HEK293 (cell line): ENCODE results near the gene BMP2K.

Experiments used
- CTCF ChIA-PET: fragments of 350-600 bp; formaldehyde crosslinking; extraction: SDS; loops from one replicate; lab custom pipeline; 2021; ENCODE audit warnings: antibody characterized with exemption; lab: Yijun Ruan, JAX
- POLR2A ChIA-PET: fragments of 300-600 bp; formaldehyde crosslinking; extraction: SDS; loops from one replicate; lab custom pipeline; 2020; ENCODE audit warnings: antibody characterized with exemption, inconsistent platforms; lab: Yijun Ruan, JAX
- H3K27ac ChIP-seq: fragments of 200-500 bp; sonication (Bioruptor generic); 2 replicates; pipeline ENCODE4 v1.5.1; 2014; ENCODE audit warnings: low read depth, low read length, control low read depth, inconsistent platforms; ENCODE audit errors: extremely low read depth
- H3K36me3 ChIP-seq, 2 experiments: fragments of 200-500 bp in 1 of 2; sonication (Bioruptor generic) in 1 of 2; 1 replicate in 1 of 2; 2 replicates in 1 of 2; pipeline ENCODE4 v1.5.1; 2014 to 2017; ENCODE audit warnings: inconsistent platforms in 2 of 2, low read length in 2 of 2; ENCODE audit not compliant: control insufficient read depth in 2 of 2, insufficient read depth in 1 of 2
- H3K4me1 ChIP-seq: fragments of 200-500 bp; sonication (Bioruptor generic); 2 replicates; pipeline ENCODE4 v1.5.1; 2014; ENCODE audit warnings: mild to moderate bottlenecking, low read length, inconsistent platforms; ENCODE audit not compliant: control insufficient read depth, insufficient read depth
- H3K4me3 ChIP-seq: 2 replicates; pipeline ENCODE4 v1.5.1; 2011; ENCODE audit warnings: low read depth, mild to moderate bottlenecking, control low read depth, low read length, moderate library complexity
- H3K9me3 ChIP-seq: fragments of 200-500 bp; sonication (Bioruptor generic); 2 replicates; pipeline ENCODE4 v1.5.1; 2014; ENCODE audit warnings: low read depth, low read length, inconsistent platforms; ENCODE audit not compliant: control insufficient read depth, insufficient read depth
- EGR2 ChIP-seq: fragments of 450-650 bp; formaldehyde crosslinking; IDR thresholded peaks from 2 replicates; pipeline ENCODE4 v1.5.1; 2016; ENCODE audit warnings: low read depth, missing biosample characterization, missing genetic modification characterization
- HOXC10 ChIP-seq: sonication (generic); formaldehyde crosslinking; IDR thresholded peaks from 2 replicates; pipeline ENCODE4 v1.8.1; 2023; ENCODE audit warnings: mild to moderate bottlenecking, missing genetic modification reagents
- KLF9 ChIP-seq: fragments of 450-650 bp; formaldehyde crosslinking; IDR thresholded peaks from 2 replicates; pipeline ENCODE4 v1.5.1; 2016; ENCODE audit warnings: missing biosample characterization, missing genetic modification characterization, low read depth
- MYNN ChIP-seq: fragments of 450-650 bp; formaldehyde crosslinking; IDR thresholded peaks from 2 replicates; pipeline ENCODE4 v1.5.1; 2016; ENCODE audit warnings: missing biosample characterization, missing genetic modification characterization, borderline replicate concordance
- YY1 ChIP-seq: fragments of 450-650 bp; formaldehyde crosslinking; IDR thresholded peaks from 2 replicates; pipeline ENCODE4 v1.5.1; 2018; ENCODE audit warnings: missing biosample characterization, missing genetic modification characterization
- ZBTB17 ChIP-seq: fragments of 450-650 bp; formaldehyde crosslinking; IDR thresholded peaks from 2 replicates; pipeline ENCODE4 v1.5.1; 2016; ENCODE audit warnings: missing biosample characterization, missing genetic modification characterization
- ZBTB8A ChIP-seq: fragments of 450-650 bp; formaldehyde crosslinking; IDR thresholded peaks from 2 replicates; pipeline ENCODE4 v1.5.1; 2016; ENCODE audit warnings: missing biosample characterization, missing genetic modification characterization
- ZNF112 ChIP-seq: fragments of 450-650 bp; formaldehyde crosslinking; IDR thresholded peaks from 2 replicates; pipeline ENCODE4 v1.5.0; 2017; ENCODE audit warnings: missing biosample characterization, missing genetic modification characterization
- ZNF114 ChIP-seq: fragments of 450-650 bp; formaldehyde crosslinking; IDR thresholded peaks from 2 replicates; pipeline ENCODE4 v1.5.0; 2017; ENCODE audit warnings: missing biosample characterization, missing genetic modification characterization
- ZNF146 ChIP-seq: fragments of 450-650 bp; formaldehyde crosslinking; IDR thresholded peaks from 2 replicates; pipeline ENCODE4 v1.5.1; 2016; ENCODE audit warnings: missing biosample characterization, missing genetic modification characterization
- ZNF157 ChIP-seq: fragments of 450-650 bp; formaldehyde crosslinking; IDR thresholded peaks from 2 replicates; pipeline ENCODE4 v1.5.1; 2016; ENCODE audit warnings: missing biosample characterization, missing genetic modification characterization
- ZNF184 ChIP-seq: fragments of 450-650 bp; IDR thresholded peaks from 2 replicates; pipeline ENCODE4 v1.5.1; 2018; ENCODE audit warnings: missing biosample characterization, mild to moderate bottlenecking, missing genetic modification characterization
- ZNF19 ChIP-seq: fragments of 450-650 bp; formaldehyde crosslinking; IDR thresholded peaks from 2 replicates; pipeline ENCODE4; 2016; ENCODE audit warnings: missing biosample characterization, missing genetic modification characterization, low read depth
- ZNF202 ChIP-seq: fragments of 450-650 bp; formaldehyde crosslinking; IDR thresholded peaks from 2 replicates; pipeline ENCODE4 v1.5.1; 2016; ENCODE audit warnings: missing biosample characterization, missing genetic modification characterization, borderline replicate concordance
- ZNF214 ChIP-seq: fragments of 450-650 bp; formaldehyde crosslinking; IDR thresholded peaks from 2 replicates; pipeline ENCODE4 v1.5.1; 2017; ENCODE audit warnings: missing biosample characterization, mild to moderate bottlenecking, missing genetic modification characterization, borderline replicate concordance
- ZNF239 ChIP-seq: fragments of 450-650 bp; formaldehyde crosslinking; IDR thresholded peaks from 2 replicates; pipeline ENCODE4 v1.5.1; 2016; ENCODE audit warnings: missing biosample characterization, missing genetic modification characterization
- ZNF24 ChIP-seq: fragments of 450-650 bp; formaldehyde crosslinking; IDR thresholded peaks from 2 replicates; pipeline ENCODE4 v1.5.1; 2016; ENCODE audit warnings: missing biosample characterization, missing genetic modification characterization
- ZNF248 ChIP-seq: fragments of 450-650 bp; formaldehyde crosslinking; IDR thresholded peaks from 2 replicates; pipeline ENCODE4 v1.5.1; 2017; ENCODE audit warnings: missing biosample characterization, missing genetic modification characterization
- ZNF324 ChIP-seq: fragments of 450-650 bp; formaldehyde crosslinking; IDR thresholded peaks from 2 replicates; pipeline ENCODE4 v1.5.1; 2016; ENCODE audit warnings: missing biosample characterization, missing genetic modification characterization
- ZNF362 ChIP-seq: fragments of 450-650 bp; formaldehyde crosslinking; IDR thresholded peaks from 2 replicates; pipeline ENCODE4 v1.5.1; 2016; ENCODE audit warnings: missing biosample characterization, missing genetic modification characterization
- ZNF366 ChIP-seq: fragments of 450-650 bp; formaldehyde crosslinking; conservative IDR thresholded peaks from 2 replicates; pipeline ENCODE4 v1.5.1; 2016; ENCODE audit warnings: missing biosample characterization, missing genetic modification characterization
- ZNF433 ChIP-seq: fragments of 450-650 bp; formaldehyde crosslinking; IDR thresholded peaks from 2 replicates; pipeline ENCODE4 v1.5.1; 2016; ENCODE audit warnings: missing biosample characterization, missing genetic modification characterization, low read depth
- ZNF530 ChIP-seq: fragments of 450-650 bp; formaldehyde crosslinking; IDR thresholded peaks from 2 replicates; pipeline ENCODE4 v1.5.1; 2016; ENCODE audit warnings: low read depth, missing biosample characterization, missing genetic modification characterization
- ZNF548 ChIP-seq: fragments of 450-650 bp; formaldehyde crosslinking; IDR thresholded peaks from 2 replicates; pipeline ENCODE4 v1.5.1; 2016; ENCODE audit warnings: missing biosample characterization, missing genetic modification characterization
- ZNF561 ChIP-seq: fragments of 450-650 bp; IDR thresholded peaks from 2 replicates; pipeline ENCODE4 v1.5.1; 2018; ENCODE audit warnings: missing biosample characterization, missing genetic modification characterization, borderline replicate concordance
- ZNF571 ChIP-seq: fragments of 450-650 bp; formaldehyde crosslinking; IDR thresholded peaks from 2 replicates; pipeline ENCODE4 v1.5.0; 2017; ENCODE audit warnings: missing biosample characterization, missing genetic modification characterization
- ZNF626 ChIP-seq: fragments of 450-650 bp; sonication (Bioruptor Pico); formaldehyde crosslinking; IDR thresholded peaks from 2 replicates; pipeline ENCODE4 v1.5.1; 2018; ENCODE audit warnings: missing biosample characterization, missing genetic modification characterization, inconsistent platforms
- ZNF629 ChIP-seq: fragments of 450-650 bp; formaldehyde crosslinking; IDR thresholded peaks from 2 replicates; pipeline ENCODE4 v1.5.1; 2017; ENCODE audit warnings: missing biosample characterization, missing genetic modification characterization
- ZNF670 ChIP-seq: fragments of 450-650 bp; formaldehyde crosslinking; IDR thresholded peaks from 2 replicates; pipeline ENCODE4 v1.5.1; 2016; ENCODE audit warnings: missing biosample characterization, missing genetic modification characterization, low read depth
- ZNF677 ChIP-seq: fragments of 450-650 bp; IDR thresholded peaks from 2 replicates; pipeline ENCODE4 v1.5.0; 2018; ENCODE audit warnings: missing biosample characterization, mild to moderate bottlenecking, missing genetic modification characterization, moderate library complexity
- ZSCAN23 ChIP-seq: fragments of 450-650 bp; formaldehyde crosslinking; IDR thresholded peaks from 2 replicates; pipeline ENCODE4 v1.5.1; 2016; ENCODE audit warnings: missing biosample characterization, missing genetic modification characterization
- TF ChIP-seq, protein P1 (sequence below): fragments of 450-650 bp; formaldehyde crosslinking; optimal IDR thresholded peaks from 2 replicates; pipeline ENCODE3; 2016; ENCODE audit warnings: missing biosample characterization, mild to moderate bottlenecking, missing genetic modification characterization

BMP2K gene

DNA sequence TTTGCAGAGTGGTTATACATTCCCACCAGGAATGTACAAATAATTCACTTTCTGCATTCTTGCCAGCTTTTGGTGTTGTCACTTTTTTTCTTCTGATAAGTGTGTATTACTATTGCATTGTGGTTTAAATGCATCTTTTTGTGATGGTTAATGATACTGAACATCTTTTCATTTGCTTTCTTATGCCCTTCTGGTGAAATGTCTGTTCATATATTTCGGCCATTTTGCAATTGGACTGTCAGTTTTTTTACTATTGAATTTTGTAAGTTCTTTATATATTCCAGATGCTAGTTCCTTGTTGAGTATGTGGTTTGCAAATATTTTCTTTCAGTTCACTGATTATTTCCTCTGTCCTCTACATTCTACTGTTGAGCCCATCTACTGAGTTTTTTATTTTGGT lies 19.4 kb upstream of the BMP2K start (continued):
- TF ChIP-seq ZNF362 (tag by site-specific recombination): no peak
- no peak for TF ChIP-seq ZNF248 (tag by site-specific recombination)
- TF ChIP-seq ZNF433 (tag by site-specific recombination): no peak
- no peak for TF ChIP-seq ZNF548
- TF ChIP-seq ZSCAN23 (tag by site-specific recombination): no peak
- no peak for TF ChIP-seq ZBTB8A
- TF ChIP-seq ZNF571 (tag by site-specific recombination): no peak
- no peak for TF ChIP-seq ZBTB17 (tag by site-specific recombination)
- TF ChIP-seq ZNF239 (tag by site-specific recombination): no peak
- no peak for TF ChIP-seq ZNF184

GRCh38 chr4:78757574-78757973 lies 18.6 kb upstream of the BMP2K start:
- TF ChIP-seq ZNF157: no peak
- TF ChIP-seq ZNF214 (tag by site-specific recombination): no peak
- no peak for TF ChIP-seq ZNF366 (tag by site-specific recombination)
- no peak for TF ChIP-seq MYNN (tag by site-specific recombination)
- no peak for TF ChIP-seq ZNF114 (tag by site-specific recombination)
- TF ChIP-seq ZNF146 (tag by site-specific recombination): no peak
- TF ChIP-seq HOXC10 (CRISPR knock-in tag): no peak
- no peak for TF ChIP-seq YY1
- CTCF ChIA-PET: no interaction called here
- Histone ChIP-seq H3K36me3 (no peaks in the 10 kb centered on the region), H3K4me3 (no peak overlapping the region), H3K4me1 (no peaks in the 10 kb centered on the region), H3K27ac (no peak overlapping the region), H3K9me3 (no peaks in the 10 kb centered on the region)
- POLR2A ChIA-PET: no interaction called here

DNA sequence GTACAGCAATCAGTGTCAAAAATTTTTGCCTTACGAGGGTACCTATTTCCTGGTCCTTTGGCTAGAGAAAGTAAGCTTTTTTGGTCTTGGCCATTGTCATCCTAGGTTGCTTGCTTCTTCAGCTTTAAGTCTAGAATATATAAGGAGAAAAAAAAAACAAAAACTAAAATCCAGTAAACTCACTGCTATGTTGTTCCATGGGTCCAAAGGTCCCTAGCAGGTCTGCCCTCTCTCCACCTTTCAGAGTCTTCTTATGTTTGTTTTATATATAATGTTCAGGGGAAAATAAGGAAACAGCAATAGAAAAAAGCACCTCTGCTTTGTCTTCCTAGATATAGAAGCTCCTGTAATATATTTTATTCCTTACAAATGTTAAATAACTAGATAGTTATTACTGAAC lies 18.1 kb upstream of the BMP2K start:
- TF ChIP-seq ZNF202 (tag by site-specific recombination): no peak
- TF ChIP-seq, protein P1, sequence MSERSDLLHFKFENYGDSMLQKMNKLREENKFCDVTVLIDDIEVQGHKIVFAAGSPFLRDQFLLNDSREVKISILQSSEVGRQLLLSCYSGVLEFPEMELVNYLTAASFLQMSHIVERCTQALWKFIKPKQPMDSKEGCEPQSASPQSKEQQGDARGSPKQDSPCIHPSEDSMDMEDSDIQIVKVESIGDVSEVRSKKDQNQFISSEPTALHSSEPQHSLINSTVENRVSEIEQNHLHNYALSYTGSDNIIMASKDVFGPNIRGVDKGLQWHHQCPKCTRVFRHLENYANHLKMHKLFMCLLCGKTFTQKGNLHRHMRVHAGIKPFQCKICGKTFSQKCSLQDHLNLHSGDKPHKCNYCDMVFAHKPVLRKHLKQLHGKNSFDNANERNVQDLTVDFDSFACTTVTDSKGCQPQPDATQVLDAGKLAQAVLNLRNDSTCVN: no peak
- no peak for TF ChIP-seq ZNF24 (tag by site-specific recombination)
- no peak for TF ChIP-seq ZNF626 (tag by site-specific recombination)
- no peak for TF ChIP-seq KLF9 (tag by site-specific recombination)
- no peak for TF ChIP-seq ZNF19
- TF ChIP-seq ZNF571 (tag by site-specific recombination): no peak
- TF ChIP-seq ZNF670 (tag by site-specific recombination): no peak
- no peak for TF ChIP-seq ZNF324 (tag by site-specific recombination)
- no peak for TF ChIP-seq ZNF530 (tag by site-specific recombination)
- TF ChIP-seq ZNF561 (tag by site-specific recombination): no peak
- no peak for TF ChIP-seq MYNN (tag by site-specific recombination)
- no peak for TF ChIP-seq ZNF112 (tag by site-specific recombination)
- no peak for TF ChIP-seq ZNF677 (tag by site-specific recombination)
- TF ChIP-seq EGR2 (tag by site-specific recombination): no peak
- no peak for TF ChIP-seq ZNF629 (tag by site-specific recombination)
- Histone ChIP-seq H3K36me3 (no peaks in the 10 kb centered on the region), H3K4me3 (no peak overlapping the region), H3K4me1 (no peaks in the 10 kb centered on the region), H3K9me3 (no peaks in the 10 kb centered on the region), H3K27ac (no peak overlapping the region)
- POLR2A ChIA-PET: no interaction called here
- CTCF ChIA-PET: no interaction called here
